ENCODE results near the gene HLA-DPA1. TPM values are rescaled to one million over a fixed set of nuclear protein-coding genes. Genes with fewer than 3 reads are reported as not detected.

The HLA-DPA1 gene
- total RNA-seq, 1 experiment from 2014 or later, result 2.6 TPM

DNA sequence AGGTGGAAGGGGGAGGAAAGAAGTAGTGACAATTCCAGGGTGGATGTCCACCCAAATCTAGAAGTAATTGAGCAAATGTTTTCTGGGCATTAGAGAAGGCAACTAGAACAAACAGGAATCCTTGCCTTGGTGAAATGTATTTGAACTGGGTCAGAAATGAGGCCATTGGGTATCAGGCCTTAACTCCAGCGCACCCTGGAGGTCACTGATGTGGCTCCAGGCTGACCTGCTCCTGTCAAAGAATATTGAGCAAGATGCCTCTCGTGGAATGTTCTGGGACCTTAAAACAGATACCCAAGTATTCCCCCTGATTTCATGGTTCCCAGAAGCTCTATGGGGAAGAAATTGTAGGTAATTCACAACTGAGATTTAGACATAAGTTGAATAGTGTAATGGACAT is 9.3 kb upstream of the HLA-DPA1 start:
- no peak overlapping the region for H4K5ac ChIP-seq (ENCODE audit: insufficient read length, low read depth, low read length)
- no peak overlapping the region for H3K4me2 ChIP-seq (ENCODE audit: insufficient read depth, insufficient read length, low read length)
- H3K18ac ChIP-seq (ENCODE audit: insufficient read length, low read depth, low read length), result no peak overlapping the region
- H3K9me3 Mint-ChIP-seq, result peaks cover 0 to 6% of the 10 kb centered on the region in 2 experiments; a peak in 2 of 5 replicates
- no peaks in the 10 kb centered on the region for H3K9me3 ChIP-seq (ENCODE audit: control insufficient read depth, low read depth, low read length)
- no peak overlapping the region for H2BK15ac ChIP-seq (ENCODE audit: low read depth, low read length)
- no peak overlapping the region for H3K14ac ChIP-seq (ENCODE audit: insufficient read depth, low read length)
- peaks cover 5% of the 10 kb centered on the region; the same call in 1 of the 2 replicates for H3K4me1 ChIP-seq (ENCODE audit: insufficient read depth, low read length)
- H3K79me1 ChIP-seq (ENCODE audit: insufficient read depth, low read depth, low read length, poor library complexity, severe bottlenecking), result no peaks in the 10 kb centered on the region
- no peak overlapping the region for H2AK5ac ChIP-seq (ENCODE audit: insufficient read length, low read length)
- H3K27me3 ChIP-seq (ENCODE audit: insufficient read depth, low read length), result no peaks in the 10 kb centered on the region; the same call in 1 of the 2 replicates
- H2BK12ac ChIP-seq (ENCODE audit: insufficient read length, low read depth, low read length), result no peak overlapping the region
- no peak overlapping the region for H3T11ph ChIP-seq (ENCODE audit: low read length)
- TF ChIP-seq, protein P1, sequence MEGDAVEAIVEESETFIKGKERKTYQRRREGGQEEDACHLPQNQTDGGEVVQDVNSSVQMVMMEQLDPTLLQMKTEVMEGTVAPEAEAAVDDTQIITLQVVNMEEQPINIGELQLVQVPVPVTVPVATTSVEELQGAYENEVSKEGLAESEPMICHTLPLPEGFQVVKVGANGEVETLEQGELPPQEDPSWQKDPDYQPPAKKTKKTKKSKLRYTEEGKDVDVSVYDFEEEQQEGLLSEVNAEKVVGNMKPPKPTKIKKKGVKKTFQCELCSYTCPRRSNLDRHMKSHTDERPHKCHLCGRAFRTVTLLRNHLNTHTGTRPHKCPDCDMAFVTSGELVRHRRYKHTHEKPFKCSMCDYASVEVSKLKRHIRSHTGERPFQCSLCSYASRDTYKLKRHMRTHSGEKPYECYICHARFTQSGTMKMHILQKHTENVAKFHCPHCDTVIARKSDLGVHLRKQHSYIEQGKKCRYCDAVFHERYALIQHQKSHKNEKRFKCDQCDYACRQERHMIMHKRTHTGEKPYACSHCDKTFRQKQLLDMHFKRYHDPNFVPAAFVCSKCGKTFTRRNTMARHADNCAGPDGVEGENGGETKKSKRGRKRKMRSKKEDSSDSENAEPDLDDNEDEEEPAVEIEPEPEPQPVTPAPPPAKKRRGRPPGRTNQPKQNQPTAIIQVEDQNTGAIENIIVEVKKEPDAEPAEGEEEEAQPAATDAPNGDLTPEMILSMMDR (conservative IDR thresholded peaks at IDR 0.05), result peak; percentile 81
- no peaks in the 10 kb centered on the region for H4K20me1 ChIP-seq (ENCODE audit: control insufficient read depth, insufficient read depth, insufficient read length)
- no CpG with 5 or more reads among the region's 2 CpGs for WGBS (ENCODE audit: extremely low coverage, insufficient read length, low lambda C conversion rate)
- H3K79me2 ChIP-seq (ENCODE audit: insufficient read depth, low read length), result no peaks in the 10 kb centered on the region
- H4K8ac ChIP-seq (replicated peaks; ENCODE audit: insufficient read length, low read depth, low read length), result no peak overlapping the region
- H3K56ac ChIP-seq (ENCODE audit: insufficient read length, low read depth, low read length), result no peak overlapping the region
- no peak overlapping the region for H2AFZ ChIP-seq (ENCODE audit: low read length)
- H3K23me2 ChIP-seq (ENCODE audit: insufficient read length, low read depth, low read length, poor library complexity, severe bottlenecking), result peaks cover 11% of the 10 kb centered on the region
- H2BK5ac ChIP-seq (ENCODE audit: insufficient read length, low read length), result no peak overlapping the region
- H3K27ac Mint-ChIP-seq, result no peak overlapping the region
- no peak overlapping the region for H3K4ac ChIP-seq (ENCODE audit: low read depth, low read length)
- peaks cover 14% of the 10 kb centered on the region for H3K27me3 Mint-ChIP-seq (ENCODE audit: low read depth)
- H3K23ac ChIP-seq (ENCODE audit: insufficient read length, low read depth, low read length), result no peak overlapping the region
- peaks cover 9 to 41% (median 21%) of the 10 kb centered on the region in 3 experiments; a peak in 6 of 7 replicates for H3K36me3 Mint-ChIP-seq (ENCODE audit: insufficient read depth in 1 of 3, low read depth in 3 of 3)
- peak; percentile 72 for DNase-seq
- no peak overlapping the region for H2BK20ac ChIP-seq (ENCODE audit: low read depth, low read length, poor library complexity, severe bottlenecking)
- no peak overlapping the region for H3K9ac ChIP-seq (ENCODE audit: extremely low read depth, insufficient read length, low read length)
- no peak overlapping the region for H2BK120ac ChIP-seq (ENCODE audit: low read depth, low read length, poor library complexity, severe bottlenecking)
- no peak overlapping the region for H4K91ac ChIP-seq (ENCODE audit: insufficient read length, low read depth, low read length)
- peak overlapping the region; percentile 16 to 41; a peak in 4 of 5 replicates for H3K4me3 Mint-ChIP-seq
- no peak overlapping the region for H3K27ac ChIP-seq (ENCODE audit: insufficient read length, low read depth, low read length)
- H3K4me1 Mint-ChIP-seq, result peaks cover 26 to 29% of the 10 kb centered on the region in 2 experiments

Data from H9 (cell line).